Peyer's patch (tissue), 4 donors: ENCODE results near the gene ANKFN1.

Experiments
- CTCF ChIP-seq, 6 experiments: fragments of 450-650 bp in 4 of 6; fragments of 200-600 bp in 2 of 6; sonication (generic) in 1 of 6; IDR thresholded peaks; one replicate each; pipeline ENCODE4 v1.5.1; 2017 to 2019; ENCODE audit warnings: antibody characterized with exemption in 6 of 6, mild to moderate bottlenecking in 3 of 6, moderate library complexity in 1 of 6
- POLR2A ChIP-seq, 2 donors: fragments of 450-650 bp; IDR thresholded peaks; one replicate each; pipeline ENCODE4 v1.5.1; 2017; ENCODE audit warnings: antibody characterized with exemption in 2 of 2, mild to moderate bottlenecking in 2 of 2, moderate library complexity in 2 of 2

DNA sequence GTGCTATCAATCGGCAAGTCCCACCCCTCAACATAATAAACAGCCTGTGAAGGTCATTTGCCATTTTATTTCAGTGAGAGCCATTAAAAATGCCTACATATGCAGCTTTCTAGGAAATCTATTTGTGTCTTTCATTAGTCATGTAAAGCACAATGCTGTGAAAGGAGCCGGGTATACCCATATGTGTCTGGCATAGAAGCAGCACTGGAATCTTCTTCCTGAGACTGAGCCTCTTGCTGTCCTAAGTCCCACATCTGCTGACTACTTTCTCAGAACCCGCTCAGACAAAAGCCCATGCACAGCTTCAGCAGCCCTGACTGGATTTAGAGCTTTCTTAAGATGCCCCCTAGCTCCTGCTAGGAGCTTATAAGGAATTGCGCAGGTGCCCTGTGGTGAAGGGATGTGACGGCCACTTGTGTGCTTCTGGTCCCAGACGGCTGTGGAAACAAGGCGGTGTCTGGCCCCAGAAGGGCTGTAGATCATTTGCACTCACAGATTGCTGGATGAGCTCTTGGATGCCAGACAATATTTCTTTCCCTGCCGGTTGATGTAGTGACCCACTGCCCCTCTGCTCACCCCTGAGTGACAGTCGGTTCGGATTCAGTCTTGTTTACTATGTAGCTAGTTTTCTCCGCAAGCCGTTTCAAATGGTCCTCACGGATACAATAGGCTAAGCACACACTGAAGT lies 172.2 kb downstream of the ANKFN1 start:
- TF ChIP-seq POLR2A (IDR thresholded peaks at IDR 0.05) (no peak), CTCF (IDR thresholded peaks at IDR 0.05) (no peak)
